ENCODE measurements around the gene TOP3A.
"Not testable (repeated sequence)": the region's sequence is repeated elsewhere in the genome, so short reads cannot be mapped to it uniquely, and the experiment has no call there.

TOP3A gene, protein sequence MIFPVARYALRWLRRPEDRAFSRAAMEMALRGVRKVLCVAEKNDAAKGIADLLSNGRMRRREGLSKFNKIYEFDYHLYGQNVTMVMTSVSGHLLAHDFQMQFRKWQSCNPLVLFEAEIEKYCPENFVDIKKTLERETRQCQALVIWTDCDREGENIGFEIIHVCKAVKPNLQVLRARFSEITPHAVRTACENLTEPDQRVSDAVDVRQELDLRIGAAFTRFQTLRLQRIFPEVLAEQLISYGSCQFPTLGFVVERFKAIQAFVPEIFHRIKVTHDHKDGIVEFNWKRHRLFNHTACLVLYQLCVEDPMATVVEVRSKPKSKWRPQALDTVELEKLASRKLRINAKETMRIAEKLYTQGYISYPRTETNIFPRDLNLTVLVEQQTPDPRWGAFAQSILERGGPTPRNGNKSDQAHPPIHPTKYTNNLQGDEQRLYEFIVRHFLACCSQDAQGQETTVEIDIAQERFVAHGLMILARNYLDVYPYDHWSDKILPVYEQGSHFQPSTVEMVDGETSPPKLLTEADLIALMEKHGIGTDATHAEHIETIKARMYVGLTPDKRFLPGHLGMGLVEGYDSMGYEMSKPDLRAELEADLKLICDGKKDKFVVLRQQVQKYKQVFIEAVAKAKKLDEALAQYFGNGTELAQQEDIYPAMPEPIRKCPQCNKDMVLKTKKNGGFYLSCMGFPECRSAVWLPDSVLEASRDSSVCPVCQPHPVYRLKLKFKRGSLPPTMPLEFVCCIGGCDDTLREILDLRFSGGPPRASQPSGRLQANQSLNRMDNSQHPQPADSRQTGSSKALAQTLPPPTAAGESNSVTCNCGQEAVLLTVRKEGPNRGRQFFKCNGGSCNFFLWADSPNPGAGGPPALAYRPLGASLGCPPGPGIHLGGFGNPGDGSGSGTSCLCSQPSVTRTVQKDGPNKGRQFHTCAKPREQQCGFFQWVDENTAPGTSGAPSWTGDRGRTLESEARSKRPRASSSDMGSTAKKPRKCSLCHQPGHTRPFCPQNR

DNA sequence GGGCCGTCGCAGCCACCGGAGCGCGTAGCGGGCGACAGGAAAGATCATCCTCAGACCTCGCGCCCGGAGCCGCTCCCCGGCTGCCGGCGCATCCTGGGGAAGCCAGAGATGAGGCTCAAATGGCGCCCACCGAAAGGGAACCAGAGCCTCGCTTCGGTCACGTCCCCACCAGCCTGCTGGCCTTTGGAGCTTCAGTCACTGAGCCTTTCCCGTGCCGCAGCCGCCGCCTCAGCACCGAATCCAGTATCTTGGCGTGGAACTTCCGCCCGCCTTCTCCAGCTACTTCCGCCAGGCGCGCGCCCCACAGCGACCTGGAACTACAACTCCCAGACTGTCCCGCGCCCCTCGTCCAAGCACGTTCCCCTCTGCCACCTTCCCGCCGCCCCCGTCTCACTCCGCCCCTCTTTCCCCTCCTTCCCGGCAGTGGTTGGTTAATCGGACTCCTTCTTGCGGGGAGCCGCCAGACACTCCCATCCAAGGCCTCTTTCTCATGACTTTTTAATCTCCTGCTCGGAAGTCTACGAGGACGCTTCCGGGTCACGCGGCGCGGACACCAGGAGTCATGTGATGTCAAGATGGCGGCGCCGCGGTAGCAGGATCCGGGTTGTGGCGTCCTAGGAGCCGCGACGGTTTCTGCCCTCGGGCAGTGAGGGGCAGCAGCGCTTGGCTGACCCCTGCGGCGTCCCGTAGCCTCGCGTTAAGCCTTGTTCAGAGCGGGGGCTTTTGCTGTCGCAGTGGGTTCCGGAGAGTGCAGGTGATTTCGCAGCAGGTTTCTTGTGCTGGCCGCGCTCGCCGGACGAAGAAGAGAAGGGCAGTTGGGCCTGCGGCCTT lies at the start of gene TOP3A, which contains the start of gene SMCR8:
Gene TOP3A, minus strand, starts transcription at position 264 of the 831 bp plus-strand sequence. Its CDS starts 216 bp downstream, at position 48.
Gene SMCR8, plus strand, starts transcription at position 563 of the 831 bp plus-strand sequence. CDS start 497 bp downstream, outside the sequence.
- DNase-seq (ENCODE audit: low read depth, low spot score) = peak; percentile 96

DNA sequence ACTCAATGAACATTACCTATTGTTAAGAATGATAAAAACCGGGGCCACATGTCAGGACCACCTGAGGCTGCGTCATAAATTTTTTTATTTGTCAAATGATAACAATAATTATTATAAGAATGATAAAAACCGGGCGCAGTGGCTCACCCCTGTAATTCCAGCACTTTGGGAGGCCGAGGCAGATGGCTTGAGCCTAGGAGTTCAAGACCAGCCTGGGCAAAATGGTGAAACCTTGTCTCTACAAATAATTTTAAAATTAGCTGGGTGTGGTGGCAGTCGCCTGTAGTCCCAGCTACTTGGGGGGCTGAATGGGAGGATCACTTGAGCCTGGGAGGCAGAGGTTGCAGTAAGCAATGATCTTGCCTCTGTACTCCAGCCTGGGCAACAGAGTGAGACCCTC lies 49.4 kb upstream of the TOP3A start:
- no peak for DNase-seq (ENCODE audit: low read depth, low spot score)

DNA sequence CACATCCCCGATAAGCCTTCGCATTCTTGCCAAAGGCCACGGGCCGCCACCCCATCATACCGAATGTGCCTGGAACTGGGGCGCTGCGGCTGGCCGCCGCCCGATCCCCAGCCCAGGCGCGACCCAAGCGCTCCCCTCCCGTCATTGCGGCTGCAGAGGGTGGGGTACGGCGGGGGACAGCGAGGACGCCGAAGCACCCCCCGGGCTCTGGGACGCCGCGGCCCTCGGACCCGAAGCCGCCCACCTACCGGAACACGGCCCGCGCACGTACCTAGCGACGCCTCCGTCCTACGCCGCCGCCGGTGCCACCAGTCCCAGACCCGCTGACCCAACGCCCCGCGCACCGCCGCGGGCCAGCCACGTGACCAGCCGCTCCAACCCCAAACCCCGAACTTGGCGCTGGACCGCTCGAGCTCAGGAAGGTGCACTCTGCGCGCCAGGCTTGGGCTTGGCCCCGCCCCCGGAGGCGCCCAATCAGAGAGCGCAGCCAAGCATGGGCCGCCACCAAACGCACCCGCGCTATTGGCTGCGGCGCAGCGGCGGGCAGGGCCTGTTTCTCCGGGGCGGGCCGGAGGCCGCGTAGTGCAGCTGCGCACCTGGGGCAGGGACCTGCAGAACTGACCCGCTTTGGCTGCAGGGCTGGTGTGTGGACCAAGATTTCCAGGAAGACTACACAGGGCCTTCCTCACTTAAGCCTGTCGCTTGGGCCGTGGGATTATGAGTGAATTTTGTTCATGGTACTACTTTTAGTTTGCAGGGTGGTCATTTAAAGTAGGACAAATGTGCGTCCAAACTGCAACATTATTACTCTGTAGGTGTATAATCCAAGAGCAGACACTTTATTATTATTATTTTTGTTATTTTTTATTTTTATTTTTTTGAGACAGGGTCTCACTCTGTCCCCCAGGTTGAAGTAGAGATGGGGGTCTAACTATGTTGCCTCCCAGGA lies 48.6 kb upstream of the TOP3A start, which contains the start of gene SHMT1:
Gene SHMT1, minus strand, starts transcription at position 450 of the 949 bp plus-strand sequence. CDS start 7,569 bp downstream, outside the sequence.
- DNase-seq (ENCODE audit: low read depth, low spot score) = peak; percentile 55

DNA sequence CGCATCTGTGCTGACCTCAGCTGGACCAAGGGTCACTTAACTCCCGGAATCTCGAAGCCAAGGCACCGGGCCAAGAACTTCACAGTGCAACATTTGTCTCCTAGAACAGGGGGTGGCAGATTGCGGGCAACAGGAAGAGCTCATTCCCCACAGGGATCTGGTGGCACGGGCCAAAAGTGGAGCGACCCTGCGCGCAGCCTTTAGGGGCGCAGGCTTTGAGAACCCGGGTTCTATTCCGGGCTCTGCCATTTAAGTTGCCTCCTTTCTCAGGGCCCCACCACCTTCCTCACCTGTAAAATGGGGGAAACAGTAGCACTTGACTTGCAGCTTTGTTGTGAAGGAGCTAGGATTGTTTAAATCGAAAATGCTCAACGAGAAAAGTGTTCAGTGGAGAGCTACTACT lies 47.9 kb upstream of the TOP3A start:
- DNase-seq (ENCODE audit: low read depth, low spot score) = no peak

DNA sequence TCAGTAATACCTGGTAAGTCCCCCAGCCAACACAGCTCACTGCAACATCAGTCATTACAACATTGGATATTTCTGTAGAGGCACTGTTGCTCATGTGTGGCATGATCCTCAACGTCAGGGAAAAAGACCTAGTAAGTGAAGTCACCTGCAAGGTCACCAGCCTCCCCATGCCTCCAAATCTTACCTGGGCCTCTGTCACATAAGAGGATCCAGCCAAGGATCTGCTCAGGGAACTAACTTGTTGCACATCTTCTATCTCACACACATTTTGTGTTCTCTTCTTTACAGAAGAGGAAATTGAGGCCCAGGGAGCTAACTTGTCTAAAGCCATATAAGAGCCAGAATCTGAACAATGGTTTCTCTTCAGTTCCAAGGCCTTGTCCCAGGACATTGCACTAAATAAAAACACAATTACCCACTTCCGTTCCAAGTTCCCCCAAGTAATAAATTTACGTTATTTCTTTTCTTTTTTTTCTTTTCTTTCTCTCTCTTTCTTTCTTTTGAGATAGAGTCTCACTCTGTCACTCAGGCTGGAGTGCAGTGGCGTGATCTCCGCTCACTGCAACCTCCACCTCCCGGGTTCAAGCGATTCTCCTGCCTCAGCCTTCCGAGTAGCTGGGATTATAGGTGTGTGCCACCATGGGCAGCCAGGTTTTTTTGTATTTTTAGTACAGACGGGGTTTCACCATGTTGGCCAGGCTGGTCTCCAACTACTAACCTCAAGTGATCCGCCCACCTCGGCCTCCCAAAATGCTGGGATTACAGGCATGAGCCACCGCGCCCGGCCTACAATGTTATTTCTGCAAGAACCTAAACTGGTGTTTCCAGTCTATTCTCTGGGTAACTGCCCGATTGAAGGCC lies 47.3 kb upstream of the TOP3A start:
- no peak for DNase-seq (ENCODE audit: low read depth, low spot score)

DNA sequence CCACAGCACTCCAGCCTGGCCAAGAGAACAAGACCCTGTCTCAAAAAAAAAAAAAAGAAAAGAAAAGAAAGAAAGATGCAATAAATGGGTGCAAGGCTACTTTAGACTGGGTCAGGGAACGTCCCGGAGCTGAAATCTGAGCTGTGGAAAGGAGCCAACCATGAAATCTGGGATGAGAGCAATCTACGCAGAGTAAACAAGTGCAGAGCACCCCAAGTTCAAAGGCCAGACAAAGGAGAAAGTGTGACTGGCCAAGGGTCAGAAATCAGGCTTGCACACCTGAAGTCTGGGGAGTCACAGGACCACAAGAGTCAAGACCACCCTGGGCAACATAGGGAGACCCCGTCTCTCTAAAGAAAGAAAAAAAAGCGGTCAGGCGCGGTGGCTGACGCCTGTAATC lies 45.7 kb upstream of the TOP3A start:
- DNase-seq (ENCODE audit: low read depth, low spot score) = no peak

DNA sequence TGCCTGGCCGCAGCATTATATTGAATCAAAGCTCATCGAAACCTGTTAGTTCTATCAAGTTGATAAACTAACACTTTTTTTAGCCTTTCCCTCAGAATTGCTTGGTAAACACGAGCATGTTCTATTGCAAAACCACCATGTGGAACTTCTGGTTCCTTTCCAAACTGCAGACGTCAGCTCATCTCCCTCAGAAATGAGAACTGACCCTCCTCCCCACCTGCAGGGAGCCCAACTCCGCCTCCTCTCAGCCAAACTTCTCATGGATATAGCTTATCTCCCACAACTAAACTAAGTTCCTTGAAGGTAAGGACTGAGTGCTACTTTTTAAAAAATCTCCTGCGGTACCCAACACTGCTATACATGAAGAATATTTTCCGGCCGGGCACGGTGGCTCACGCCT lies 41.8 kb upstream of the TOP3A start:
- DNase-seq (ENCODE audit: low read depth, low spot score) = peak; percentile 28

DNA sequence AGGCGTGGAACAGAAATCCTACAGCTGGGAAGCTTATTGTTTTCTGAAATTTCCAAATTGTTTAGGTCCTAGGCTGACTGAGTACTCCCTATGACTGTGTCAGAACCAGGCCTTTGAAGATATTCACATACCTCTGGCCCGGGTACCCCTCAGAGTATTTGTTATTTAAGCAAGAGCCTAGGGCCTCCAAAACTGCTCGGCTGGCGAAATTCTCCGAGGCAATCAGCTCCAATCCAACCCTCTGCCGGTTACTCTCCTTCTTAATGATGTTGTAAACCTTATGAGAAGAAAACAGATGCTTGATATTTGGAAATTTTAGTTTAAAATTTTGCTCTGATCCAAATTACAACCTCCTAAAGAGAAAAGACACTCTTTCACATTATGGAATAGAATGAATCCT lies 38.7 kb upstream of the TOP3A start:
- DNase-seq (ENCODE audit: low read depth, low spot score) = no peak

DNA sequence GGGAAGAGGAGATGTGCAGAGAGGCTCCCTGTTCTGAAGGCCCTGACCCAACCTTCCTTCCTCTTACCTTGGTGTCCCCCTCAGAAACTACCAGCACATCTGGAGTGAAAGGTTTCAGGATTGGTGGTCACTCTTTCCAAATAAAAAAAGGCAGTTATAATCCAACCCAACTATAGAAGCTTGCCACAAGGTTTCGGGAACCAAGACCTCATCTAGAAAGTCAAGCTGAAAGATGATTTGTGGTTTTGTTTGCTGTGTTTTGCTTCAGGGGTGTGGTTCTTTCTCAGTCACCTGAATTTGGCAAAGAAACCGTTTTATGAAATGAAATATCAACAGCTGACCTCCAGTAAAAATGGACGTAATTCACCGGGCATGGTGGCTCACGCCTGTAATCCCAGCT lies 29.2 kb upstream of the TOP3A start:
- no peak for DNase-seq (ENCODE audit: low read depth, low spot score)

DNA sequence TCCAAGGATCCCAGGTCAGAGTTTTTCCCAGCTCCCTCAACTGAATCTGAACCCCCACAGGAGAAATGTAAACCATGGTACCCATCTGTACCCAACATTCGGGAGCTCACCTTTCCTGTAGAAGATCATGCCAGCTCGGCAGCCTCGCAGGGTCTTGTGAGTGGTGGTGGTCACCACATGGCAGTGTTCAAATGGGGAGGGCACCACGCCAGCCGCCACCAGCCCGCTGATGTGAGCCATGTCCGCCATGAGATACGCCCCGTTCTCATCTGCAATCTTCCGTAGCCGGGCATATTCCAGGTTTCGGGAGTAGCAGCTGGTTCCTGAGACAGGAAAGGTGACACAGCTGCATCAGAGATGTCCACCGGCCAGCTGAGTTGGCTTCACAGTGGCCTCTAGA lies 25.1 kb upstream of the TOP3A start:
- no peak for DNase-seq (ENCODE audit: low read depth, low spot score)

DNA sequence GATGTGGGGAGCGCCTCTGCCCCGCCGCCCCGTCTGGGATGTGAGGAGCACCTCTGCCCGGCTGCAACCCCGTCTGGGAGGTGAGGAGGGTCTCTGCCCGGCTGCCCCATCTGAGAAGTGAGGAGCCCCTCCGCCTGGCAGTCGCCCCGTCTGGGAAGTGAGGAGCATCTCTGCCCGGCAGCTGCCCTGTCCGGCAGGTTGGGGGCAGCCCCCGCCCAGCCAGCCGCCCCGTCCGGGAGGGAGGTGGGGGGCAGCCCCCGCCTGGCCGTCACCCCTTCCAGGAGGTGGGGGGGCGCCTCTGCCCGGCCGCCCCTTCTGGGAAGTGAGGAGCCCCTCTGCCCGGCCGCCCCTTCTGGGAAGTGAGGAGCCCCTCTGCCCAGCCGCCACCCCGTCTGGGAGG lies 23.4 kb upstream of the TOP3A start:
- DNase-seq (ENCODE audit: low read depth, low spot score) = not testable (repeated sequence)

DNA sequence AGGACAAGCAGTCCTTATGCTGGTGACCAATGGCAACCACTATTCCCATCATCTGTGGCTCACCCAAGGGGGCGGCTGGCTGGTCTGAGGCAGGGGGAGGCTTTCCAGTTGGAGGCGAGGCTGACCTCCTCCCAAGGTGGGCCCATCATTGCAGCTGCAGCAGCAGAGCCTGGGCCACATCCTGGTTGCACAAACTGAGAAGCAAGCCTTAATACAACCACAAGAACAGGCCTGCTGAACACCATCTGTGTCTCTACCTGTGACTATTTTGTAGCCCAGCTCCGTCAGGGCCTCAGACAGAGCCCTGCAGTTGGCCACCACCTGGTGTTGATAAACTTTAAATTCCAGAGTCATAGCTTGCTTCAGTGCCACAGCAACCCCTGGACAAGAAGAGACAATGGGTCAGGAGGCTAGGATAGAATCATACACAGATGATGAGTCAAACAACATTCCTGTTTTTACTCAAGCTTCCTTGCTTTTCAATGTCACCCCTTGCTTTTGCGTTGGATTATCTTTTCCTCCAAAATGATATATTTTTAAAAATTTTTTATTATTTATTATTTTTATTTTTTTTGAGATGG lies 18.2 kb upstream of the TOP3A start:
- DNase-seq (ENCODE audit: low read depth, low spot score) = no peak

DNA sequence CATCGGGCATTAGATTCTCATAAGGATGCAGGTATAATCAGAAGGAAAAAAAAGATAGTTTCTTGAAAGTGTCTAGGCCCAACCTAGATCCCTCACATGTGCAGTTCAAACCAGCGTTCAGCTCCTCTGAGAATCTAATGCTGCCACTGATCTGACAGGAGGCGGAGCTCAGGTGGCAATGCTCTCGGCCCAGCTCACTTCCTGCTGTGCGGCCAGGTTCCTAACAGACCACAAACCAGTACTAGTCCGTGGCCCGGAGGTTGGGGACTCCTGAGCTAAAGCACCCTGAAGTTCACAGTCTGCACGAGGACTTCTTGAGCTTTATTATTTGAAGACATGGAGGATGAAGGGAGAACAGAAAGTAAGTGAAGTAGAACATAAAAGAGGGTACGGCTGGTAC lies 17.1 kb upstream of the TOP3A start:
- no peak for DNase-seq (ENCODE audit: low read depth, low spot score)

DNA sequence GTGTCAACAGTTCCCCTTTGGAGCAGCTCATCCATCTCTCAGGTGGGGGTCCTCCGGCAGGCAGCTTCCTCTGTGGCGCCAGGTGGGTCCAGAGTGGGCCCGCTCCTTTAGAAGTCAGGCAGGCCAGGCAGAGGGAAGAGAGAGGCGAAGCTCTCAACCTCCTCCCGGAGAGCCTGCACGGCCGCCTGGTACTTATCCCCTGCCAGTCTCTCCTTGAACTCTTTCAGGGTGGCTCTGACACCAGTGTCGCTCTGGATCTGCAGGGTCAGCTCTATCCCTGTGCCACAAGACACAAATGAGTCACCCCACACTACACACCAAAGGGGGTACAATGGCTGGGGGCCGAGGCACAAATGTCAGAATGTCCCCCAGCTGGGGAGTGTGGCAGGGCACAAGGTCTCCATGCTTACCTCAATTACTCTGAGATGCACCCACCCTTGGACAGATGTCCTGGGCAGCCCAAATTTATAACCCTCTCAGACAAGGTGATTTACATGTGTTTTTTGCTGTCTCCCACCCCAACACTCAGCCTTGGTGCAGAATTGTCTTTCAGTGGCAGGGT lies 13.9 kb upstream of the TOP3A start:
- no peak for DNase-seq (ENCODE audit: low read depth, low spot score)

DNA sequence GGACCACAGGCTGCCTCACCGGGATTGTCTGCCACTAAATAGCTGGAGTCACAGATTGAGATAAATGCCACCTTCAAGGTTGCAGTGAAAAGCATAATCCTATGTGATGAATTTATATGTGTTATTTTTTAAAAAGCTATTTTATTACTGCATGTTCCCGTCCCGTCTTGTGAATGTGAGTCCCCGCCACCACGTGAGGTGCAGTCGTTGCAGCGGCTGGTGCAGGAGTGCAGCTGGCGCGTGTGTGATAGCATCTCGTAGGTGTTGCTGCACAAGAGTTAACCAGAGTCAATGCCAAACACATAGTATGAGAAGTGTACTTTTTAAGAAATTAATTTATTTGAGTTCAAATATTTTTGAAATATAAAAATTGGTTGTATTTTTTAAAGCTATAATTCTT lies 12.8 kb upstream of the TOP3A start:
- no peak for DNase-seq (ENCODE audit: low read depth, low spot score)

DNA sequence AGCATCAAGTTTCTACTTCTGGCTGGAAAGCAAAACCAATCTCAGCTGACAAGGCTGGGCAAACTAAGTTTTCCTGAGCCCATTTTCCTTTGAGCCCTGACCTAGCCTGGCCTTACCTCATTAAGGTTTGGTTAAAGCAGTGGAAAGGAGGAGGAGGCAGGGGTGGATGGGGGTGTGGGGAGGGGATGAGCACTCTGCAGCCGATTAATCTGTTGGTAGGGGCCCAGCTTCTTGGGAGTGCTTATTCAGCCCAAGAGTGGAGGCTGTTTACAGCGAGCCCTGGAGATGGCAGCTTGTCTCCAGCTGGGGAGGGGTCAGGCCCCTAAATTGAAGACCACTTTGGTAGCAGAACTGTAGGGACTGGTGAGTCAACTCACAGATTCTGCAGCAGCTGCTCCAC lies 12.3 kb upstream of the TOP3A start:
- no peak for DNase-seq (ENCODE audit: low read depth, low spot score)

DNA sequence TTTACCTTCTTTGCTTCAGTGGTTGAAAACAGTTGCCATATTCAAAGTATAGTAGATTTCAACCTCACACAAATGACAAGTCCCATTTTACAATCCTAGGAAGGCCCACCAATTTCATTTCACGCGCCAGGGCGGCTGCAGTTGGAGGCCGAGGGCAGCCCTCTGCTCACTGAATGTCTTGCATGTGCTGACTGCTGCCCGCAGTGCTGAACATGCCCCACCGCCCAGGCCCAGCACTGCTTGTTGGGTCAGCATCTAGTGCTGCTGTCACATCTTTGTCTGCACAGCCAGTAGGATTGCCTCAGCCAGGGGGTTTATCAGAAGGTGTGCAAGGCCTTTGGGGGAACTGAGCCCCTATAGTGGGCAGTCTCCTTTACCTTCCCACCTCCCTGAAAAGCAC lies 11.8 kb upstream of the TOP3A start:
- no peak for DNase-seq (ENCODE audit: low read depth, low spot score)

DNA sequence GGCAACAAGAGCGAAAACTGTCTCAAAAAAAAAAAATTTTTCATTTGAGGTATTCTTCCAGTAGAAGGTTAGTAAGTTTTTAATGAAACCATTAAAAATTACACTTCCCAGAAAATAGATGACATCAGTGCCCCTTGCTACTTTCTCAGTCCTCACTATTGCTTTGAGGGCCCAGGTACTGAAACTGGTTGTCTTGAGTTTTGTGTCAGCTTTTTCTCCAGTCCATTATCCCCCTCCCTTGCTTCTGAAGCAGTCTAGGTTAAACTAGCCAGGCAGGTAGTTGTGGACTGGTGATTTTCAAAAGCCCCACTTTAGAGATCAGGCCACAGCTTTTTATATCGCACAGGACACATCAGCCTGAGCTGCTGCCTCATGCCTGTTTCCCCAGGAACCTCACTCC lies 11.2 kb upstream of the TOP3A start:
- DNase-seq (ENCODE audit: low read depth, low spot score) = no peak
